GM18499 (cell line): ENCODE data around the gene RPS23.
A peak's percentile ranks its signal among the peaks of the same experiment; 100 is the strongest.

Experiments
- ATAC-seq: cut with Tn5 transposase; IDR thresholded peaks from one replicate; pipeline ENCODE4 v1.9.1; 2021; ENCODE audit warnings: moderate number of reproducible peaks; ENCODE audit not compliant: insufficient read depth, unreplicated experiment

Gene RPS23

GRCh38 chr5:82252744-82253143 is 25.4 kb downstream of the RPS23 start:
- ATAC-seq, result no peak

GRCh38 chr5:82246960-82247574 is 31.1 kb downstream of the RPS23 start:
- no peak for ATAC-seq

- no peak for ATAC-seq
Observed at GRCh38 chr5:82244854-82245635, 33.1 kb downstream of the RPS23 start.

GRCh38 chr5:82244151-82244550 is 34.0 kb downstream of the RPS23 start:
- no peak for ATAC-seq

- no peak for ATAC-seq
Observed at GRCh38 chr5:82234885-82235284, 43.3 kb downstream of the RPS23 start.

- ATAC-seq, result peak; percentile 77
Observed at GRCh38 chr5:82225525-82226172, 52.5 kb downstream of the RPS23 start.
